Heart left ventricle (tissue), 13 donors: ENCODE data around the gene TMEM250.

Experiments used
- POLR2A ChIP-seq, 2 donors: fragments of 450-650 bp; IDR thresholded peaks; one replicate each; pipeline ENCODE4 v1.6.1; 2017; ENCODE audit warnings: antibody characterized with exemption in 2 of 2, mild to moderate bottlenecking in 2 of 2, moderate library complexity in 2 of 2
- TF ChIP-seq, protein P1 (sequence below), 12 donors: fragments of 200-600 bp; sonication (generic) in 4 of 12; IDR thresholded peaks; one replicate each; pipeline versions ENCODE4 v1.5.0 to v1.8.0; 2018 to 2022; ENCODE audit warnings: antibody characterized with exemption in 12 of 12, mild to moderate bottlenecking in 5 of 12
- donor health status: ischemic (EF 13 %, LVEDD 7.1; RV severe dilation, severe dysfunction).
- donor health status: DM: no; HTN: yes; CAD: no.
- donor health status: DM: no; HTN: no; CAD: no.
- donor health status: ischemic (EF 25% LVEDD 6.9; RV normal size, moderate dysfunction).
- donor health status: ischemic (EF 25% LVEDD 5.7; RV mildly dilated, moderate dysfunction).
- donor health status: ischemic (EF 35%, LVEDD 5.7; RV mildly dilated, moderate dysfunction).
- donor health status: nonischemic (EF 11% LVEDD 7.7; RV severe dilation, severe dysfunction).
- donor health status: DM: yes; HTN: yes; CAD: no.
- donor health status: PGD.
- donor health status: ischemic (EF 29% LVEDD 5.4; RV normal size, mild dysfunction).
- donor health status: nonischemic (EF 23%, LVEDD 6.1; RV moderate dilation, normal function).

DNA sequence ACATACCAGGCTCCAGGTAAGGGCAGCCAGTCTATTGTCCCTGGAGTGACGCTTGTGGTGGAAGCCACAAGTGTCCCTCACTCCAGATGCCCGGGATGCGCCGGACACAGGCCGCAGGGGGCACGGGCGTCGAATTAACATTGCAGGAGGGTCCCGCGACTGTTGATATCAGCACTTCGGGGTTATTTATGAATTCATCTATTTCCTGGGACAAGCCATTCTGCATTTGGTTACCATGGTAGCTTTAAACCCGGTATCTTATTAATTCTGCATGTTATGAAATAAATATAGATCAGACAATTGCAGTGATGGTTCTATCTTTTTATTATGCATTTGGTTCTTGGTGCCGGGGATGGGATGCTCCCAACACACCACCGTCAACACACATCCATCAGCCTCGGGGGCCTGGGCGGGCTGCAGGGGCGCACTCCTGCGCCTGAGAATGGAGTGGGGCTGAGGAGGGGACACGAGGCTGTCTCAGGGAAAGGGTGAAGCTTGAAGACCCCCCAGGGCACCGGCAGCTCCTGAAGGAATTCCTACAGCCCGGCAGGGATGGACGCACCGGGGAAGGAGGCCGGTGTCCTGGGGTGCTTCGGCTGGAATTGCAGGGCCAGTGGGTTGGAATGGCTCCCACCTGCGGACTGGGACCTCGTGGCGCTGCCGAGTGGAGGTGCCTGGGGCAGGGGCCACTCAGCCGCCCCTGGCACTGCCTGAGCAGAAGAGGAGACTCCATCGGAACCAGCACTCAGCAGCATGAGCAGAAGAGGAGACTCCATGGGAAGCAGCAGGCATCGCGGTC lies 17.7 kb upstream of the TMEM250 start:
- TF ChIP-seq, protein P1, sequence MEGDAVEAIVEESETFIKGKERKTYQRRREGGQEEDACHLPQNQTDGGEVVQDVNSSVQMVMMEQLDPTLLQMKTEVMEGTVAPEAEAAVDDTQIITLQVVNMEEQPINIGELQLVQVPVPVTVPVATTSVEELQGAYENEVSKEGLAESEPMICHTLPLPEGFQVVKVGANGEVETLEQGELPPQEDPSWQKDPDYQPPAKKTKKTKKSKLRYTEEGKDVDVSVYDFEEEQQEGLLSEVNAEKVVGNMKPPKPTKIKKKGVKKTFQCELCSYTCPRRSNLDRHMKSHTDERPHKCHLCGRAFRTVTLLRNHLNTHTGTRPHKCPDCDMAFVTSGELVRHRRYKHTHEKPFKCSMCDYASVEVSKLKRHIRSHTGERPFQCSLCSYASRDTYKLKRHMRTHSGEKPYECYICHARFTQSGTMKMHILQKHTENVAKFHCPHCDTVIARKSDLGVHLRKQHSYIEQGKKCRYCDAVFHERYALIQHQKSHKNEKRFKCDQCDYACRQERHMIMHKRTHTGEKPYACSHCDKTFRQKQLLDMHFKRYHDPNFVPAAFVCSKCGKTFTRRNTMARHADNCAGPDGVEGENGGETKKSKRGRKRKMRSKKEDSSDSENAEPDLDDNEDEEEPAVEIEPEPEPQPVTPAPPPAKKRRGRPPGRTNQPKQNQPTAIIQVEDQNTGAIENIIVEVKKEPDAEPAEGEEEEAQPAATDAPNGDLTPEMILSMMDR (IDR thresholded peaks at IDR 0.05): no peak
- TF ChIP-seq POLR2A (IDR thresholded peaks at IDR 0.05): no peak
